Activated CD8-positive, alpha-beta T cell treated with anti-CD3 and anti-CD28 coated beads for 36 hours (primary cell): ENCODE data around the gene TENT4B. TPM values are rescaled to one million over a fixed set of nuclear protein-coding genes. Genes with fewer than 3 reads are reported as not detected.
A peak's percentile ranks its signal among the peaks of the same experiment; 100 is the strongest.

Source experiments
- ATAC-seq: fragments of 200-7000 bp; cut with Tn5 transposase; one replicate; pipeline ENCODE4 v1.10.0; 2021; ENCODE audit warnings: mild to moderate bottlenecking, moderate library complexity
- CTCF ChIA-PET: fragments of 350-600 bp; sonication (Branson Sonifier 250); formaldehyde crosslinking; loops from one replicate; lab custom pipeline; 2021; ENCODE audit warnings: antibody characterized with exemption; lab: Charles Lee
- POLR2A ChIA-PET: fragments of 350-600 bp; sonication (Branson Sonifier 250); formaldehyde crosslinking; loops from one replicate; lab custom pipeline; 2021; ENCODE audit warnings: antibody characterized with exemption; lab: Charles Lee
- DNase-seq: peaks from one replicate; pipeline ENCODE4 v3.0.0-alpha.2; 2020
- H3K27ac Mint-ChIP-seq: one replicate; pipeline ENCODE4 v1.8.0; 2021; ENCODE audit warnings: mild to moderate bottlenecking, mixed read lengths
- H3K27me3 Mint-ChIP-seq: one replicate; pipeline ENCODE4 v1.8.0; 2021; ENCODE audit warnings: mixed read lengths
- H3K36me3 Mint-ChIP-seq: one replicate; pipeline ENCODE4 v1.8.0; 2021; ENCODE audit warnings: low read depth, mixed read lengths
- H3K4me1 Mint-ChIP-seq: one replicate; pipeline ENCODE4 v1.8.0; 2021; ENCODE audit warnings: low read depth, mixed read lengths
- H3K4me3 Mint-ChIP-seq: one replicate; pipeline ENCODE4 v1.8.0; 2021; ENCODE audit warnings: mild to moderate bottlenecking, moderate library complexity, mixed read lengths
- H3K9me3 Mint-ChIP-seq: one replicate; pipeline ENCODE4 v1.8.0; 2021; ENCODE audit warnings: mixed read lengths
- CTCF ChIP-seq: fragments of 200-600 bp; IDR thresholded peaks from one replicate; pipeline ENCODE4 v1.8.0; 2022; ENCODE audit warnings: antibody characterized with exemption, mild to moderate bottlenecking
- intact Hi-C: fragments of 100-400 bp; cut with micrococcal nuclease; formaldehyde crosslinking; loops from one replicate; pipeline ENCODE4 v1.10.0; 2022
- total RNA-seq, 2 experiments: library from RNA; stranded (reverse); gene quantifications; one replicate each; pipeline ENCODE4 v1.2.3, GENCODE V29; 2021

TENT4B gene
- total RNA-seq, 2 experiments from 2014 or later = 19.0 to 19.2 TPM

- Mint-ChIP-seq H3K4me1 (peaks cover 82% of the 10 kb centered on the region), H3K27ac (peak overlapping the region; percentile 95), H3K9me3 (peaks cover 2% of the 10 kb centered on the region), H3K4me3 (peak overlapping the region; percentile 84), H3K36me3 (peaks cover 22% of the 10 kb centered on the region), H3K27me3 (no peaks in the 10 kb centered on the region)
- TF ChIP-seq CTCF = no peak
- POLR2A ChIA-PET = interaction anchor here (0.6 to 16.4 kb wide), 5 partner anchors 13 to 844 kb away, joined by 3 to 215 read pairs (median 3); no protein-coding TSS in a partner anchor
- CTCF ChIA-PET = interaction anchor here (0.8 to 1.4 kb wide), 4 partner anchors 10 to 86 kb away, joined by 3 to 4 read pairs (median 3); no protein-coding TSS in a partner anchor
- DNase-seq (peak; percentile 40), ATAC-seq (no peak)
- intact Hi-C loops = no loop called here
These were observed 115.2 kb downstream of the TENT4B start for GRCh38 chr16:50268352-50268751.

DNA sequence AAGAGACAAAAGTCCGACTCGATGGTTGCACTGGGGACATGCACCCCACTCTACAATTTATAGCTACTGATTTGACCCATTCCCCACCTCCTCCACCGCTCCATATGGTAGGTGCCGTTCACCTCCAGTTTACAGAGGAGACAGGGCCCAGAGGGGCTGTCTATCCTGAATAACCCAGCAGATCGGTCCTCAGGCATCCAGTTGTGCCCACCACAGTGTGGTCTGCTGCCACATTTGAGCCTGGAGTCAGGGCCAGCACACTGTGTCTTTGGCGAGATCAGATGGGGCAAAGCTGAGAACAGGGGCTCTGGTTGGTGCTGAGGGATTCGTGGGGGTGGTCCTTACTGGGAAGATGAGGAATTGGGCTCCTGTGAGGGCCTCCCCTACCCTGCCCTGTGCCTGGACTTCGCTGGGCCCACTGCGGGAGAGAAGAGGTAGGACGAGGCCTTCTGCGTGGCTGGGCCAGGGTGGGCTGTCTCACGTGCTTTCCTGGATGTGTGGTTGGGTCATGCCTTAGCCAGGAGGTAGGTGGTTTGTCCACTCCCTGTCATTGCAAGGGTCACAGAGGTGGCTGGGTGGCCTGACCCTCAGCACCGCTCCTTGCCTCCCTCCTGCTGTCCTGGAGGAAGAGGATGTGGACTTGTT lies 116.1 kb downstream of the TENT4B start:
- intact Hi-C loops = no loop called here
- H3K27me3 Mint-ChIP-seq = no peaks in the 10 kb centered on the region
- H3K36me3 Mint-ChIP-seq = peaks cover 26% of the 10 kb centered on the region
- DNase-seq = no peak
- peaks cover 2% of the 10 kb centered on the region for H3K9me3 Mint-ChIP-seq
- TF ChIP-seq CTCF = no peak
- no peak for ATAC-seq
- ChIA-PET CTCF (interaction anchor here (1.0 to 1.6 kb wide), 4 partner anchors 13 to 85 kb away, joined by 3 to 5 read pairs (median 4); no protein-coding TSS in a partner anchor), POLR2A (interaction anchor here (1.2 to 16.4 kb wide), 3 partner anchors 12 to 21 kb away, joined by 3 to 215 read pairs (median 3); no protein-coding TSS in a partner anchor)
- peaks cover 82% of the 10 kb centered on the region for H3K4me1 Mint-ChIP-seq
- H3K27ac Mint-ChIP-seq = peak overlapping the region; percentile 95
- H3K4me3 Mint-ChIP-seq = peak overlapping the region; percentile 84

DNA sequence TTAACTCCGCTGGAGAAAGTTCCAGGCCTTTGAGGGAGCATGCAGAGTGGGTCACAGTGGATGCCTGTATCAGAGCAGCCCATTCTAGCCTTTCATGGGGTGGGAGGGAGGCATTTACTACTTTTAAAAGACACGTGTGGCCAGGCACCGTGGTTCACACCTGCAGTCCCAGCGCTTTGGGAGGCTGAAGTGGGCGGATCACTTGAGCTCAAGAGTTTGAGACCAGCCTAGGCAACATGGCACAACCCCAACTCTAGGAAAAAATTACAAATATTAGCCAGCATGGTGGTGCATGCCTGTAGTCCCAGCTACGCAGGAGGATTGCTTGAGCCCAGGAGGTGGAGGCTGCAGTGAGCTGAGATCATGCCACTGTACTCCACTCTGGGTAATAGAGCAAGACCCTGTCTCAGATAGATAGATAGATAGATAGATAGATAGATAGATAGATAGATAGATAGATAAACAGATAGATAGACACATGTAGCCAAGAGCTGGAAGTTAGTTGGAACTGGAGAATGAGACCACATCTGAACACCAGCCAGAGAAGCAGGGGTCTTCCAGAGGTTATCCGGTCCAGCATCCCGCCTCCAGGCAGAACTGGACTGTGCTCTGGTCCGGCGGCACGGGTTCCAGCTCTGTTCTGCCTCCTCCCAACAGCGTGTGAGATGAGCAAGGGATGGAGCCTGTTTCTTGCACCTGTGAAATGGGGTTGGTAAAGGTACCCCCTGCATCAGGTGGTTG lies 116.8 kb downstream of the TENT4B start:
- peak; percentile 58 for DNase-seq
- Mint-ChIP-seq H3K36me3 (peaks cover 26% of the 10 kb centered on the region), H3K9me3 (no peaks in the 10 kb centered on the region), H3K27ac (peak overlapping the region; percentile 95), H3K4me1 (peaks cover 81% of the 10 kb centered on the region), H3K27me3 (no peaks in the 10 kb centered on the region), H3K4me3 (peak overlapping the region; percentile 84)
- intact Hi-C loops = no loop called here
- CTCF ChIA-PET = interaction anchor here (1.3 to 1.6 kb wide), 2 partner anchors 56 to 85 kb away, joined by 5 to 6 read pairs; no protein-coding TSS in a partner anchor
- TF ChIP-seq CTCF = no peak
- ATAC-seq = no peak
- POLR2A ChIA-PET = interaction anchor here (1.3 to 16.4 kb wide), 3 partner anchors 12 to 245 kb away, joined by 3 to 215 read pairs (median 3); no protein-coding TSS in a partner anchor

GRCh38 chr16:50270510-50271147 lies 117.5 kb downstream of the TENT4B start:
- no peaks in the 10 kb centered on the region for H3K27me3 Mint-ChIP-seq
- peaks cover 29% of the 10 kb centered on the region for H3K36me3 Mint-ChIP-seq
- peaks cover 80% of the 10 kb centered on the region for H3K4me1 Mint-ChIP-seq
- H3K4me3 Mint-ChIP-seq = no peak overlapping the region
- intact Hi-C loops = no loop called here
- H3K27ac Mint-ChIP-seq = peak overlapping the region; percentile 95
- POLR2A ChIA-PET = interaction anchor here (0.6 to 16.4 kb wide), 3 partner anchors 11 to 246 kb away, joined by 3 to 215 read pairs (median 3); no protein-coding TSS in a partner anchor
- DNase-seq = no peak
- H3K9me3 Mint-ChIP-seq = no peaks in the 10 kb centered on the region
- no peak for TF ChIP-seq CTCF
- ATAC-seq = no peak
- CTCF ChIA-PET = interaction anchor here (1.3 kb wide), 1 partner anchor 84 kb away, joined by 6 read pairs; no protein-coding TSS in a partner anchor
